HepG2 (cell line): ENCODE results near the gene OPN1MW3.

Experiments used
- CEBPZ ChIP-seq: IDR thresholded peaks from 2 replicates; pipeline ENCODE4 v1.6.1; 2012; ENCODE audit warnings: low read length, improper control_type of control experiment
- ERF ChIP-seq: IDR thresholded peaks from 2 replicates; pipeline ENCODE4 v1.6.1; 2018; ENCODE audit warnings: missing biosample characterization, missing genetic modification reagents
- STAT6 ChIP-seq: sonication (generic); formaldehyde crosslinking; IDR thresholded peaks from 2 replicates; pipeline ENCODE4 v1.4.0; 2020; ENCODE audit warnings: missing genetic modification reagents, mild to moderate bottlenecking, borderline replicate concordance
- ZBTB1 ChIP-seq: sonication (generic); formaldehyde crosslinking; IDR thresholded peaks from 2 replicates; pipeline ENCODE4 v1.4.0; 2020; ENCODE audit warnings: missing genetic modification reagents, borderline replicate concordance
- ZMYM2 ChIP-seq: sonication (generic); formaldehyde crosslinking; IDR thresholded peaks from 2 replicates; pipeline ENCODE4 v1.8.0; 2022; ENCODE audit warnings: mild to moderate bottlenecking, missing genetic modification reagents

GRCh38 chrX:154296731-154297130 lies 39.3 kb downstream of the OPN1MW3 start:
- TF ChIP-seq STAT6 (CRISPR knock-in tag) (no peak), ERF (CRISPR knock-in tag) (no peak), CEBPZ (no peak), ZMYM2 (CRISPR knock-in tag) (no peak), ZBTB1 (CRISPR knock-in tag) (no peak)
